Activated T-cell treated with anti-CD3 and anti-CD28 coated beads for 24 hours (primary cell): ENCODE results near the gene POM121L2.
"Not testable (repeated sequence)": the region's sequence is repeated elsewhere in the genome, so short reads cannot be mapped to it uniquely, and the experiment has no call there.

Experiments used
- DNase-seq: peaks from one replicate; pipeline ENCODE4 v3.0.0-alpha.2; 2020; ENCODE audit warnings: low read depth

The POM121L2 gene

GRCh38 chr6:27293436-27294098 is 18.5 kb downstream of the POM121L2 start:
- DNase-seq: no peak

- no peak for DNase-seq
Observed at GRCh38 chr6:27290850-27291208, 21.2 kb downstream of the POM121L2 start.

GRCh38 chr6:27290065-27290849 is 21.8 kb downstream of the POM121L2 start:
- DNase-seq: no peak

- DNase-seq: no peak
Observed at GRCh38 chr6:27288136-27289044, 23.7 kb downstream of the POM121L2 start.

GRCh38 chr6:27287751-27288135 is 24.3 kb downstream of the POM121L2 start:
- DNase-seq: no peak

- no peak for DNase-seq
Observed at GRCh38 chr6:27286141-27286540, 25.9 kb downstream of the POM121L2 start.

GRCh38 chr6:27283279-27283678 is 28.8 kb downstream of the POM121L2 start:
- no peak for DNase-seq

- no peak for DNase-seq
Observed at GRCh38 chr6:27281569-27281968, 30.5 kb downstream of the POM121L2 start.

- no peak for DNase-seq
Observed at GRCh38 chr6:27281105-27281539, 31.0 kb downstream of the POM121L2 start.

- DNase-seq: no peak
Observed at GRCh38 chr6:27280540-27281000, 31.5 kb downstream of the POM121L2 start.

- peak; percentile 37 for DNase-seq
Observed at GRCh38 chr6:27280064-27280539, 32.0 kb downstream of the POM121L2 start.

GRCh38 chr6:27279513-27280063 is 32.5 kb downstream of the POM121L2 start:
- DNase-seq: no peak

GRCh38 chr6:27275025-27275956 is 36.8 kb downstream of the POM121L2 start:
- DNase-seq: no peak

- DNase-seq: no peak
Observed at GRCh38 chr6:27273783-27274182, 38.3 kb downstream of the POM121L2 start.

GRCh38 chr6:27268803-27269202 is 43.3 kb downstream of the POM121L2 start:
- DNase-seq: no peak

GRCh38 chr6:27267857-27268434 is 44.1 kb downstream of the POM121L2 start:
- no peak for DNase-seq

- DNase-seq: not testable (repeated sequence)
Observed at GRCh38 chr6:27267003-27267402, 45.1 kb downstream of the POM121L2 start.

GRCh38 chr6:27263886-27264285 is 48.2 kb downstream of the POM121L2 start:
- no peak for DNase-seq

GRCh38 chr6:27260836-27261375 is 51.2 kb downstream of the POM121L2 start:
- no peak for DNase-seq

- DNase-seq: no peak
Observed at GRCh38 chr6:27260369-27260768, 51.7 kb downstream of the POM121L2 start.
